GM21390 (cell line): ENCODE data around the gene NEK3.
"Not testable (repeated sequence)": the region's sequence is repeated elsewhere in the genome, so short reads cannot be mapped to it uniquely, and the experiment has no call there.

Experiments
- ATAC-seq: cut with Tn5 transposase; IDR thresholded peaks from one replicate; pipeline ENCODE4 v1.9.1; 2021; ENCODE audit not compliant: unreplicated experiment

NEK3 gene

DNA sequence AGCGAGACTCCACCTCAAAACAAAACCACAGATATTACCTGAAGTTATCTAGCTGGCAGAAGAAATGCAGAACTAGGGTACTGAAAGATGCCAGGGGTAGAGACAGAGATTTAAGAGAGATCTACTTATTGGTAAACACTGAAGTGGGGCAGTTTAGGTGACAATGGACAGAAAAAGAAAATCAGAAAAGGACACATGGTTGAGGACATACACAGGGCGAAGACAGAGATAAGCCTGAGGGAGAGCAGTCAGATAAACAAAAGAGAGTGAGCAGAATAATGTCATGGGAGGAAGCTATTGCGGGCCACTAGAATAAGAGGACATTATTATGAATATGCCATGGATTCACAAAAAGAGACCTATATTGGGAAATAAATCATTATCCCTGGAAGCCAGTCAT is 33.9 kb downstream of the NEK3 start:
- ATAC-seq: no peak

DNA sequence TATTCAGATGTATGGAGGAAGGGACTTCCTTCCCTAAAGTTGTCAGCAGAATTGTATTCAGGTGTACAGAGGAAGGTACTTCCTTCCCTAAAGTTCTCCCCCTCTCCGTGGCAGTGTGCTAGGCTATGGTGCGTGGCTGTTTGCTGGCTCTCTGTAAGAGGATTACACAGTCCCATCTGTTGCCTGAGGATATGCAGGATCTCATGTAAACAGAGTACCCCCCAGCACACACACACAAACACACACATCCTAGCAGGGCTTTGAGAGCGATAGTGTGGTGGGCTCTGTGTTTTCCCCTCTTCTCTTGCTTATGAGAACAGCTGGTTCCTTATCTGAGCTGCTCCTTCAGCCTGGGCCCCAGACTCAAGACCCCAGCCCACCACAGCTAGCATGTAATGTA is 40.8 kb downstream of the NEK3 start:
- no peak for ATAC-seq

DNA sequence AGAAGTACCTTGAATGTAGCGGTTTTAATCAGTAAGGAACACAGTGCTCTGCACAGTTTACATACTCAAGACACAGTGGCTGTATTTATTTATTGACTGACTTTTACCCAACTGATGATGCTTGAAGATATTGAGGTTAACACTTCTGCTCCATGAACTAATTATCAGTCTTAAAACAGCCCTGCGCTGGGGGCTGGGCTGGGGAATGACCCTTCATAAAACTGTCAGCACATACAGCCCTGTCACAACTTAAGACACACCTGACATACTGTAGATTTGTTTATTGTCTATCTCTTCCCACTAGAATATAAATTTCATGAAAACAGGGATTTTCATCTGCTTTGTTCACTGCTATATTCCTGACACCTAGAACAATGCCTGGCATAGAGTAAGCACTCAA is 41.3 kb downstream of the NEK3 start:
- ATAC-seq: no peak

DNA sequence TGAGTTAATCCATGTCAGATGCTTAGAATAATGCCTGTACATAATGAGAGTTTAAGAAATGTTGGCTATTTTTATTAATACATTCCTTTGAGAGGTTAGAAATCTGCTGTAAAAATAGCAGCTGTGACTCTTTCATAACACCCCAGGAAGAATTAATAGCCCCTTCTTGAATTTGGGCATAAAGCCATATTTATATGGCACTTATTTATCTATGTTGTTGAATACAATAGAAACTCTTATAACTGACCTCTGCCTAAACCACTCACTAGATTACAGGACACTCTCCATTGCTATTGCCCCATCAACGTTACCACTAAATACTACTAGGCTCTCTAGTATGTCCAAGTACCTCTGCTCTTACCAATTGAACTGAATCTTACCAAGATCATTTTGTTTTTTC is 46.8 kb downstream of the NEK3 start:
- ATAC-seq: no peak

DNA sequence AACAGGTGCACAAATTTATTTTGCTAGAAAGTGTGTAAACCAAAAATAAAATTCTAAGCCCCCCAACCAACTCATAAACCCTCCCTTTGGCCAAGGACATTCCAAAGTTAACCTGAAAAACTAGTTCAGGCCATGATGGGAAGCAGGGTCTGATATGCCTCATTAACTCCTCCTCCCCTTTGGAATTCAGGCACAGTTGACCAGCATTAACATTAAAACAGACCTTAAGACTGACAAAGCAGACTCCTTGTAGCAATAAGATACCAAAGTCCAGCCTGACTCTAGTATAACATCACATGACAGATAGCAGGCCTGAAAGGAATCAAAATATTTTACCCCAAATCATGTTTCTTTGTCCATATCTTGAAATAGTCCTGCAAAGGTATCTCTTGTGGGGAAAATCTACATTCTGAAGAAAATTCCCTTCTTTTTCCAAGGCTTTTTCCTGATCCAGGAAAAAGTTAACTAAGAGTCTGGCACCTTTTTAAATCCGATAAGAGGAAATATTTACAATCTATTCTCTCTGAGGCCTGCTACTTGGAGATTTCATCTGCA is 50.2 kb downstream of the NEK3 start:
- ATAC-seq: no peak

DNA sequence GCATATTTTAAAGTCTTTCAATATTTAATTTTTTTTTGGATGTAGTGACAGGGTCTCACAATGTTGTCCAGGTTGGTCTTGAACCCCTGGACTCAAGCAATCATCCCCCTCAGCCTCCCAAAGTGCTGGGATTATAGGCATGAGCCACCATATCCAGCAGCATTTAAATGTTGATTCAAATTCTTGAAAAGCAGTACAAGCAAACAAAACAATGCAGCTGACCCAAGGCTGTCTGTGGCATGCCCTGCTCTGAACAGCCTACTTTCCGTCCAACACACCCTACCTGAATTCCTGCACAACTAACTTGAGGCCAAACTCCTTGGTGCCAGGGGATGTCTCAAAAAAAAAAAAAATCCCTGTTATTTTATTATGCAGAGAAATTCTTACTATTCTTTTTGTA is 53.6 kb downstream of the NEK3 start:
- ATAC-seq: no peak

DNA sequence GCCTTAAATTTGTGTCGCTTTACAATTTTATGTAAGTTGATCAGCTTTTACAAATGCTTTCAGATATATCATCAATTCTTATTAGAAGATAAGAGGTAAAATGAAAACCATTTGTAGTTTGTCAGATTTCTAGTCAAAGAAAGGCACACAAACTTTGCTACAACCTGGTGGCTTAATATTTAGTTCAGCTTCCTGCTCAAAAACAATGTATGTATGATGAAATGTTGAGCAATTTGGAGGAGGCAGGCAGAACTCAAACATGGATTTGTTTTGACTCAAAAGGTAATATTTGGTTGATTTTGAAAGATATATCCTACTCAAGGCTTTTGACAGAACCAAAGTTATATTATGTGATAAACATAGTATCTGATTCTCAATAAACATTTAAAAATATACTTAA is 54.8 kb downstream of the NEK3 start:
- ATAC-seq: no peak

DNA sequence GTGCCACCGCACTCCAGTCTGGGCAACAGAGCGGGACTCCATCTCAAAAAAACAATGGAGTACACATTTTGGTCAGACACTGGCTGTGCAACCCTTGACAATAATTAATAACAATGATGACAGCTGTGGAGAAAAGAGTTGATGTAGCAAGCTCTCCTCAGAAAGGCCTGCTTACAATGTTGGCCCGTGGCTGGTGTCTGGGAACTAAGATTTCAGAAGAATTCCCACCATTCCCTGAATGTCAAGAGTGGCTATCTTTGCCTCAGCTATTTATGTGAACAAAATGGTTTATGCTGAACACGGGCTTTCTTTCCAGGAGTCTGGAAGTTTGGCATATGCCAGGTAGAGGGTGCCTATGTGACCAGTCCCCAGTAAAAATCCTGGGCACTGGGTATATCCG is 56.0 kb downstream of the NEK3 start:
- ATAC-seq: no peak

DNA sequence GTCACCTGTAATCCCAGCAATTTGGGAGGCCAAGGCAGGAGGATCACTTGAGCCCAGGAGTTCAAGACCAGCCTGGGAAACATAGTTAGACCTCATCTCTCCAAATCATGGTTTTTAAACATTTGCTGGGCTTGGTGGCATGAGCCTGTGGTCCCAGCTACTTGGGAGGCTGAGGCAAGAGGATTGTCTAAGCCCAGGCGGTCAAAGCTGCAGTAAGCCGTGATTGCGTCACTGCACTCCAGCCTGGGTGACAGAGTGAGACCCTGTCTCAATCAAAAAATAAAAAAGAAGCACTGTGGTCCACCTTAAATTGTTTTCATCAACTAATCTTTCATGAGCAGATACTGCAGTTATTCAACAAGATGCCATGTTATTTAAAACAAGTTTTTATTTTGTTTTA is 57.0 kb downstream of the NEK3 start:
- not testable (repeated sequence) for ATAC-seq

DNA sequence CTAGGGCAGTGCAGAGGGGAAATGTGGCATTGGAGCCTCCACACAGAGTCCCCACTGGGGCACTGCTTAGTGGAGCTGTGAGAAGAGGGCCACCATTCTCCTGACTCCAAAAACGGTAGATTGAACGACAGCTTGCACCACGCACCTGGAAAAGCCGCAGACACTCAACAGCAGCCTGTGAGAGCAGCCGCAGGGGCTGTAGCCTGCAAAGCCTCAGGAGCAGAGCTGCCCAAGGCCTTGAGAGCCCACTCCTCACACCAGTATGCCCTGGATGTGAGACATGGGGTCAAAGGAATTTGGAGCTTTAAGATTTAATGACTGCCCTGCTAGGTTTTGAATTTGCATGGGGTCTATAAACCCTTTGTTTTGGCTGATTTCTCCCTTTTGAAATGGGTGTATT is 62.2 kb downstream of the NEK3 start:
- no peak for ATAC-seq

DNA sequence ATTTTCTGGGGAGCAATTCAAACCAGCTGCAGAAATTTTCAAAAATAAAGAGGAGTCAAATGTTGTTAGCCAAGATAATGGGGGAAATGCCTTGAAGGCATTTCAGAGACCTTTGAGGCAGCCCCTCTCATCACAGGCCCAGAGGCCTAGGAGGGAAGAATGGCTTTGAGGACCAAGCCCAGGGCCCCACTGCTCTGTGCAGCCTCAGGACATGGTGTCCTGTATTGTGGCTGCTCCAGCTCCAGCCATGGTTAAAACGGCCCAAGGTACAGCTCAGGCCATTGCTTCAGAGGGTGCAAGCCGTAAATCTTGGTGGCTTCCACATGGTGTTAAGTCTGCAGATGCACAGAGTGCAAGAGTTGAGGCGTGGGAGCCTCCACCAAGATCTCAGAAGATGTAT is 62.6 kb downstream of the NEK3 start:
- ATAC-seq: no peak

DNA sequence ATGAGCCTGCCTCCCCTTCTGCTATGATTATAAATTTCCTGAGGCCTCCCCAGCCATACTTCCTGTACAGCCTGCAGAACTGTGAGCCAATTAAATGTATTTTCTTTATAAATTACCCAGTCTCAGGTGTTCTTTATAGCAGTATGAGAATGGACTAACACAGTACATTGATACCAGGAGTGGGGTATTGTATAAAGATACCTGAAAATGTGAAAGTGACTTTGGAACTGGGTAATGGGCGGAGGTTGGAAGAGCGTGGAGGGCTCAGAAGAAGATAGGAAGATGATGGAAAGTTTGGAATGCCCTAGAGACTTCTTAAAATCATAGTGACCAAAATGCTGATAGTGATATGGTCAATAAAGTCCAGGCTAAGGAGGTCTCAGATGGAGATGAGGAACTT is 63.3 kb downstream of the NEK3 start:
- ATAC-seq: no peak

DNA sequence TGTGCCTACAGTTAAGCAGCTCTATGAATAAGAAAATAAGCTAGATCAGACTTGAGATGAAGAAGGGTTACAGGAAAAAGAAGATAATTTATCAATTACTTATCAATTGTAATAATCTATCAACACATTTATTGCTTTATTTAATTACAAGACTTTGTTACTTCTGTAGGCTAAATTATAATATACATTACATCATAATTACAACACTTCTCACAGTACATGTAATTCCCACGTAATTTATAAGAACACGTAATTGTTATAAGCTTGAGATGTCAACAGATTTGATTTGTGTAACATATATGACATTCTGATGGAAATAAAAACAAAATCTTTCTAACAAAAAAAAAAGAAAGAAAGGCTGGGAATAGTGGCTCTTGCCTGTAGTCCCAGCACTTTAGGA is 67.3 kb downstream of the NEK3 start:
- ATAC-seq: no peak

DNA sequence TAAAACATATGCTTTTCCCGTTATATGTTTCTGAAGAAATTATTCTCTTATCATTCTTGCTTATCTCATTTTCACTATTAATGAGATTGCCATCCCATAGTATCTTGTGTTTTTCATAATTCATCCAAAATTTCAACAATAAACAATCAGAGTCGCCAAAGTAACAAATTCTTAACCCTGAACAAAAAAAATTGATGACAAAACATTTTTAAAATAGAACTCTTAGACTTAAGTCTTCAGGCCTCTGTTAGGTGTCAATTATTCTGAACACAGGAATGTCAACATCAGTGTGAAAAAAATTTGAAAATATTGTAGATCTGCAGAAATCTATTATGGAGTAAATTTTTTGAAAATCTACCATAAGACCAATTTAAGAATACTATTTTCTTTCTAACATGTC is 67.9 kb downstream of the NEK3 start:
- no peak for ATAC-seq

DNA sequence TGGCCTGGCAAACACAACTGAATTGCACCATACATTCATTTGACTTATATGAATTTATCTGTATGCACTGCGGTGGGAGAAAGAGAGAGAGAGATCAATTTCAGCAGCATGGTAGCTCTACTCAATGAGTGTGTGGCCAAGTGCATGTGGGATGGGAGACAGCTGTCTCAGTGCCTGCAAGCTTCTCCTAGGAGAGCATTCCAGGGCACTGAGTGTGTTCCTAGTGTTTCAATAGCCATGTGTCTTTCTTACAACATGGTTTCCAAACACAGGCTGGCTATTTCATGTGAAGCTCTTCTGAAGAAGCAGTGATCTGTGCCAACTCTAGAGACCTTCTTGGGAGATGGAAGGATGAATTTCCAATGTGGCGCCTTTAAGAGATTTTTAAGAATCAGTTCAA is 74.0 kb downstream of the NEK3 start:
- ATAC-seq: no peak

DNA sequence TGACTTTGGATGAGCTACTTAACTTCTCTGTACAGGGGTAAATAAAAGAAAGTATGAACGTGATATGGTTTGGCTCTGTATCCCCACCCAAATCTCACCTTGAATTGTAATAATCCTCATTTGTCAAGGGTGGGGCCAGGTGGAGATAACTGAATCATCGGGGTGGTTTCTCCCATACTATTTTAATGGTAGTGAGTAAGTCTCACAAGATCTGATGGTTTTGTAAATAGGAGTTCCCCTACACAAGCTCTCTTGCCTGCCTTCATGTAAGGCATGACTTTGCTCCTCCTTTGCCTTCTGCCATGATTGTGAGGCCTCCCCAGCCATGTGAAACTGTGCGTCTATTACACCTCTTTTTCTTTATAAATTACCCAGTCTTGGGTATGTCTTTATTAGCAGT is 74.4 kb downstream of the NEK3 start:
- ATAC-seq: not testable (repeated sequence)
